ENCODE results near the gene TAS2R43. TPM values are rescaled to one million over a fixed set of nuclear protein-coding genes. Genes with fewer than 3 reads are reported as not detected.
"Not testable (repeated sequence)": the region's sequence is repeated elsewhere in the genome, so short reads cannot be mapped to it uniquely, and the experiment has no call there.

Gene TAS2R43
- total RNA-seq, 1 experiment from 2014 or later, result not detected

DNA sequence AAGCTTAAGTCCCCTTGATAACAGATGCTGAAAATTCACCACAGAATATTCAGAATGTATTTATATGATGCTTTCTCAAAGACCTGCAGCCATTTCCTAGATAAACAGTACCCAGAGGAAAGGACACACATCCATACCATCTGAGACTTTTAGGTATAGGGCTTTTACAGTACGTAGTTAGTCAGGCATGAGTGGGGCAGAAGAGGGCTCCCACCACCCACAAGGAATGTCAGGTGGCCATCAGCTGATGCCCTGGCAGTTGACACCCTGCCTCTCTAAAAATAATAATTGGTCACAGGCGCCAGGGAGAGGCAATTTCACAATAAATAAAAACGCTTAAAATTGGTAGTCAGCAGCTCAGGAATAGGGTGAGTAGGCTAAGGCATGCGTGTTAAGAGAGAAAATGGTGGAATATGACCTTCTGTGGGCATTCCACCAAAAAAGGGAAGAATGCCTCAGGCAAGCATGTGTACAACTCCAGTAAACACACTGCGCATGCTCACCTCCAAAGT lies 22.2 kb downstream of the TAS2R43 start:
- H3K9me2 ChIP-seq (replicated peaks; ENCODE audit: low read length), result no peaks in the 10 kb centered on the region
- ChIA-PET CTCF (no interaction called here), POLR2A (ENCODE audit: unreplicated experiment) (no interaction called here)
- no peaks in the 10 kb centered on the region for H4K20me1 ChIP-seq (ENCODE audit: low read length)
- H3K4me3 ChIP-seq (ENCODE audit: low read length), result no peak overlapping the region
- DNase-seq (no peak), ATAC-seq (no peak)
- TF ChIP-seq EZH2phosphoT487 (IDR thresholded peaks at IDR 0.05; ENCODE audit: borderline replicate concordance, low read length), result no peak
- no peak for TF ChIP-seq CTCF (conservative IDR thresholded peaks at IDR 0.05; ENCODE audit: low read depth, low read length)
- TF ChIP-seq EZH2 (IDR thresholded peaks at IDR 0.05; ENCODE audit: low read length, unreplicated experiment), result no peak
- intact Hi-C loops (cut with micrococcal nuclease), result loop anchor here (5.0 kb wide), 1 partner anchor 53 kb away; no protein-coding TSS in a partner anchor
- H3K79me2 ChIP-seq (ENCODE audit: low read length), result no peaks in the 10 kb centered on the region
- no peaks in the 10 kb centered on the region for H3K4me1 ChIP-seq (ENCODE audit: insufficient read depth, low read length)
- H3K36me3 ChIP-seq (ENCODE audit: low read depth, low read length), result no peaks in the 10 kb centered on the region
- no peaks in the 10 kb centered on the region for H3F3A ChIP-seq (ENCODE audit: low read length, unreplicated experiment)
- no peak overlapping the region for H3K9ac ChIP-seq (ENCODE audit: low read length)
- H3K27ac ChIP-seq (ENCODE audit: low read length), result no peak overlapping the region
- no peaks in the 10 kb centered on the region for H3K27me3 ChIP-seq (ENCODE audit: low read length)
- no peak overlapping the region for H3K4me2 ChIP-seq (ENCODE audit: low read length)
- H2AFZ ChIP-seq (ENCODE audit: low read length), result no peak overlapping the region
- BruUV-seq (replicated peaks), result no TSS peak
- no peaks in the 10 kb centered on the region for H3K9me3 ChIP-seq (ENCODE audit: low read length)

DNA sequence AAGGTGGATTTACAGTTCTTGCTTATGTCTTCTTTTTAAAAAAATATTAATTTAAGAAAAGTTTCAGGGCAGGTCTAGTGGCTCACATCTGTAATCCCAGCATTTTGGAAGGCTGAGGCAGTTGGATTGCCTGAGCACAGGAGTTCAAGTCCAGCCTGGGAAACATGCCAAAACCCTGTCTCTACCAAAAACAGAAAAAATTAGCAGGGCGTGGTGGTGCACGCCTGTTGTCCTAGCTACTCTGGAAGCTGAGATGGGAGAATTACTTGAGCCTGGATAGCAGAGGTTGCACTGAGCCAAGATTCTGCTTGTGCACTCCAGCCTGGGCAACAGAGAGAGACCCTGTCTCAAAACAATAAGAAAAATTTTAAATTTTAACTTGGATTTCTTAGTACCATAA lies 24.6 kb downstream of the TAS2R43 start:
- Histone ChIP-seq H2AFZ (ENCODE audit: low read length) (no peak overlapping the region), H3K9me2 (replicated peaks; ENCODE audit: low read length) (no peaks in the 10 kb centered on the region), H4K20me1 (ENCODE audit: low read length) (no peaks in the 10 kb centered on the region), H3K36me3 (ENCODE audit: low read depth, low read length) (no peaks in the 10 kb centered on the region), H3K9me3 (ENCODE audit: low read length) (no peaks in the 10 kb centered on the region), H3K4me3 (ENCODE audit: low read length) (no peak overlapping the region), H3K79me2 (ENCODE audit: low read length) (no peaks in the 10 kb centered on the region), H3F3A (ENCODE audit: low read length, unreplicated experiment) (no peaks in the 10 kb centered on the region), H3K4me2 (ENCODE audit: low read length) (no peak overlapping the region), H3K27ac (ENCODE audit: low read length) (no peak overlapping the region), H3K4me1 (ENCODE audit: insufficient read depth, low read length) (no peaks in the 10 kb centered on the region), H3K9ac (ENCODE audit: low read length) (no peak overlapping the region), H3K27me3 (ENCODE audit: low read length) (no peaks in the 10 kb centered on the region)
- ATAC-seq, result no peak
- no TSS peak for BruUV-seq (replicated peaks)
- DNase-seq, result no peak
- intact Hi-C loops (cut with micrococcal nuclease), result no loop called here
- TF ChIP-seq EZH2phosphoT487 (IDR thresholded peaks at IDR 0.05; ENCODE audit: borderline replicate concordance, low read length), result no peak
- TF ChIP-seq CTCF (conservative IDR thresholded peaks at IDR 0.05; ENCODE audit: low read depth, low read length), result no peak
- no peak for TF ChIP-seq EZH2 (IDR thresholded peaks at IDR 0.05; ENCODE audit: low read length, unreplicated experiment)
- ChIA-PET CTCF (no interaction called here), POLR2A (ENCODE audit: unreplicated experiment) (no interaction called here)

DNA sequence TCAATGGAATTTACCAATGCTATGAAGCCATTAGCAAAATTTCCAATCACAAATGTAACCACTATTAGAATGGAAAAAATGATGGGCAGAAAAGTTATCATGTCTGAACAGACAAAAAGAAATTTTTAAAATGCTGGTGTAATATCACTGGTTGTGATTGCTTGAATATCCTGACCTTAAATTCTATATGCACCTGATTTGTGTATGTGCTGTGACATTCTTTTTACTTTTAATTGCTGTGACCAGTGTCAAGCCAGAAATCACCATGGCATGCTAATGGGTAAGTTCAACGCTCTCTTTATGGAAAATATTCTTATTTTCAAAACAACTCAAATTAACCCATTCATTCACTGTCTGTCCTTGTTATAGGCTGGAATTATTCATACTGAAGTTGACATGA lies 29.9 kb downstream of the TAS2R43 start, which contains the start of gene TAS2R46:
Gene TAS2R46, minus strand, starts transcription at position 101 of the 400 bp plus-strand sequence. Its CDS starts 0 bp downstream, at position 101.
- H3K4me3 ChIP-seq (ENCODE audit: low read length); H4K20me1 ChIP-seq (ENCODE audit: low read length); H3K27me3 ChIP-seq (ENCODE audit: low read length); H3K4me1 ChIP-seq (ENCODE audit: insufficient read depth, low read length); H3K9me2 ChIP-seq (replicated peaks; ENCODE audit: low read length); H2AFZ ChIP-seq (ENCODE audit: low read length); BruUV-seq (replicated peaks); H3K36me3 ChIP-seq (ENCODE audit: low read depth, low read length); H3K27ac ChIP-seq (ENCODE audit: low read length); H3F3A ChIP-seq (ENCODE audit: low read length, unreplicated experiment); POLR2A ChIA-PET (ENCODE audit: unreplicated experiment); H3K9ac ChIP-seq (ENCODE audit: low read length); CTCF ChIA-PET; DNase-seq; H3K79me2 ChIP-seq (ENCODE audit: low read length); intact Hi-C loops (cut with micrococcal nuclease); ATAC-seq; H3K4me2 ChIP-seq (ENCODE audit: low read length); H3K9me3 ChIP-seq (ENCODE audit: low read length): not testable (repeated sequence)

Measured in PC-3 (cell line).